Activated naive CD8-positive, alpha-beta T cell (primary cell): ENCODE data around the gene ATG4D.
"Not testable (repeated sequence)": the region's sequence is repeated elsewhere in the genome, so short reads cannot be mapped to it uniquely, and the experiment has no call there.

Experiments used
- H3K27ac Mint-ChIP-seq: one replicate; pipeline ENCODE4 v1.8.0; 2021; ENCODE audit warnings: mixed read lengths
- H3K27me3 Mint-ChIP-seq: one replicate; pipeline ENCODE4 v1.8.0; 2021; ENCODE audit warnings: mixed read lengths
- H3K36me3 Mint-ChIP-seq: one replicate; pipeline ENCODE4 v1.8.0; 2021; ENCODE audit warnings: mixed read lengths
- H3K4me1 Mint-ChIP-seq: one replicate; pipeline ENCODE4 v1.8.0; 2021; ENCODE audit warnings: low read depth, mixed read lengths
- H3K4me3 Mint-ChIP-seq: one replicate; pipeline ENCODE4 v1.8.0; 2021; ENCODE audit warnings: mild to moderate bottlenecking, mixed read lengths
- H3K9me3 Mint-ChIP-seq: one replicate; pipeline ENCODE4 v1.8.0; 2021; ENCODE audit warnings: low read depth, mixed read lengths

ATG4D gene

GRCh38 chr19:10516064-10516385 lies 27.7 kb upstream of the ATG4D start:
- Mint-ChIP-seq H3K4me3 (peak overlapping the region; percentile 15), H3K27ac (no peak overlapping the region), H3K4me1 (peaks cover 28% of the 10 kb centered on the region), H3K27me3 (peaks cover 36% of the 10 kb centered on the region), H3K9me3 (no peaks in the 10 kb centered on the region), H3K36me3 (no peaks in the 10 kb centered on the region)

GRCh38 chr19:10516671-10517286 lies 26.9 kb upstream of the ATG4D start:
- Mint-ChIP-seq H3K27me3 (peaks cover 36% of the 10 kb centered on the region), H3K36me3 (no peaks in the 10 kb centered on the region), H3K4me3 (peak overlapping the region; percentile 80), H3K27ac (no peak overlapping the region), H3K4me1 (peaks cover 28% of the 10 kb centered on the region), H3K9me3 (no peaks in the 10 kb centered on the region)

GRCh38 chr19:10517361-10517759 lies 26.3 kb upstream of the ATG4D start, which contains the start of gene S1PR5:
Gene S1PR5, minus strand, starts transcription at chr19:10517447. Its CDS starts 2,436 bp downstream, at chr19:10515011.
- H3K36me3 Mint-ChIP-seq, result no peaks in the 10 kb centered on the region
- no peak within 1 kb of the TSS for H3K27ac Mint-ChIP-seq
- peaks cover 28% of the 10 kb centered on the region for H3K4me1 Mint-ChIP-seq
- peaks cover 36% of the 10 kb centered on the region for H3K27me3 Mint-ChIP-seq
- peak within 1 kb of the TSS; percentile 80 for H3K4me3 Mint-ChIP-seq
- no peaks in the 10 kb centered on the region for H3K9me3 Mint-ChIP-seq

GRCh38 chr19:10517760-10518443 lies 25.8 kb upstream of the ATG4D start:
- H3K4me3 Mint-ChIP-seq, result peak overlapping the region; percentile 74
- H3K4me1 Mint-ChIP-seq, result peaks cover 28% of the 10 kb centered on the region
- H3K27ac Mint-ChIP-seq, result no peak overlapping the region
- H3K27me3 Mint-ChIP-seq, result peaks cover 36% of the 10 kb centered on the region
- no peaks in the 10 kb centered on the region for H3K36me3 Mint-ChIP-seq
- no peaks in the 10 kb centered on the region for H3K9me3 Mint-ChIP-seq

- Mint-ChIP-seq H3K27ac (no peak overlapping the region), H3K4me3 (peak overlapping the region; percentile 74), H3K27me3 (peaks cover 28% of the 10 kb centered on the region), H3K36me3 (no peaks in the 10 kb centered on the region), H3K9me3 (no peaks in the 10 kb centered on the region), H3K4me1 (peaks cover 23% of the 10 kb centered on the region)
These were observed 25.0 kb upstream of the ATG4D start for GRCh38 chr19:10518444-10519361.

- no peaks in the 10 kb centered on the region for H3K9me3 Mint-ChIP-seq
- no peaks in the 10 kb centered on the region for H3K36me3 Mint-ChIP-seq
- H3K4me1 Mint-ChIP-seq, result peaks cover 23% of the 10 kb centered on the region
- H3K27me3 Mint-ChIP-seq, result peaks cover 27% of the 10 kb centered on the region
- H3K27ac Mint-ChIP-seq, result no peak overlapping the region
- peak overlapping the region; percentile 33 for H3K4me3 Mint-ChIP-seq
These were observed 24.3 kb upstream of the ATG4D start for GRCh38 chr19:10519421-10519820.

GRCh38 chr19:10520652-10521318 lies 22.9 kb upstream of the ATG4D start:
- H3K27ac Mint-ChIP-seq, result no peak overlapping the region
- H3K4me3 Mint-ChIP-seq, result no peak overlapping the region
- H3K9me3 Mint-ChIP-seq, result no peaks in the 10 kb centered on the region
- H3K36me3 Mint-ChIP-seq, result no peaks in the 10 kb centered on the region
- peaks cover 21% of the 10 kb centered on the region for H3K27me3 Mint-ChIP-seq
- H3K4me1 Mint-ChIP-seq, result peaks cover 22% of the 10 kb centered on the region

- H3K9me3 Mint-ChIP-seq, result no peaks in the 10 kb centered on the region
- peaks cover 17% of the 10 kb centered on the region for H3K27me3 Mint-ChIP-seq
- no peaks in the 10 kb centered on the region for H3K36me3 Mint-ChIP-seq
- H3K4me1 Mint-ChIP-seq, result peaks cover 18% of the 10 kb centered on the region
- H3K4me3 Mint-ChIP-seq, result no peak overlapping the region
- no peak overlapping the region for H3K27ac Mint-ChIP-seq
These were observed 22.1 kb upstream of the ATG4D start for GRCh38 chr19:10521461-10522171.

GRCh38 chr19:10523135-10523636 lies 20.5 kb upstream of the ATG4D start:
- Mint-ChIP-seq H3K9me3 (no peaks in the 10 kb centered on the region), H3K4me1 (peaks cover 12% of the 10 kb centered on the region), H3K27ac (no peak overlapping the region), H3K27me3 (peaks cover 11% of the 10 kb centered on the region), H3K36me3 (no peaks in the 10 kb centered on the region), H3K4me3 (no peak overlapping the region)

- Mint-ChIP-seq H3K36me3 (no peaks in the 10 kb centered on the region), H3K4me1 (no peaks in the 10 kb centered on the region), H3K4me3 (no peak overlapping the region), H3K27ac (no peak overlapping the region), H3K27me3 (no peaks in the 10 kb centered on the region), H3K9me3 (no peaks in the 10 kb centered on the region)
These were observed 18.1 kb upstream of the ATG4D start for GRCh38 chr19:10525636-10526035.

GRCh38 chr19:10526887-10527286 lies 16.8 kb upstream of the ATG4D start:
- not testable (repeated sequence) for H3K4me1 Mint-ChIP-seq, H3K4me3 Mint-ChIP-seq, H3K36me3 Mint-ChIP-seq, H3K9me3 Mint-ChIP-seq, H3K27ac Mint-ChIP-seq, H3K27me3 Mint-ChIP-seq

- Mint-ChIP-seq H3K27ac (no peak overlapping the region), H3K4me1 (no peaks in the 10 kb centered on the region), H3K27me3 (peaks cover 2% of the 10 kb centered on the region), H3K36me3 (no peaks in the 10 kb centered on the region), H3K9me3 (no peaks in the 10 kb centered on the region), H3K4me3 (no peak overlapping the region)
These were observed 11.2 kb upstream of the ATG4D start for GRCh38 chr19:10532457-10532856.

- Mint-ChIP-seq H3K4me3 (no peak overlapping the region), H3K36me3 (no peaks in the 10 kb centered on the region), H3K4me1 (no peaks in the 10 kb centered on the region), H3K27ac (no peak overlapping the region), H3K27me3 (peaks cover 4% of the 10 kb centered on the region), H3K9me3 (no peaks in the 10 kb centered on the region)
These were observed 9.9 kb upstream of the ATG4D start for GRCh38 chr19:10533646-10534386.

GRCh38 chr19:10535613-10536012 lies 8.1 kb upstream of the ATG4D start:
- no peak overlapping the region for H3K4me3 Mint-ChIP-seq
- no peaks in the 10 kb centered on the region for H3K9me3 Mint-ChIP-seq
- peaks cover 7% of the 10 kb centered on the region for H3K27me3 Mint-ChIP-seq
- H3K4me1 Mint-ChIP-seq, result no peaks in the 10 kb centered on the region
- no peak overlapping the region for H3K27ac Mint-ChIP-seq
- no peaks in the 10 kb centered on the region for H3K36me3 Mint-ChIP-seq
